Liver (tissue), 9 donors: ENCODE data around the gene TOGARAM2. TPM values are rescaled to one million over a fixed set of nuclear protein-coding genes. Genes with fewer than 3 reads are reported as not detected.

Experiments used
- DNase-seq: peaks from one replicate; pipeline ENCODE4 v3.0.0-alpha.2; 2017; ENCODE audit warnings: low spot score
- H3K27ac ChIP-seq, 2 donors: one replicate each; pipeline ENCODE4 v1.7.0; 2013; ENCODE audit warnings: inconsistent platforms in 2 of 2, low read length in 2 of 2, control low read depth in 1 of 2, low read depth in 1 of 2, mild to moderate bottlenecking in 1 of 2
- H3K27me3 ChIP-seq, 4 donors: one replicate each; pipeline versions ENCODE4 v1.6.1 to v1.7.0; 2013; ENCODE audit warnings: low read length in 3 of 4, inconsistent platforms in 1 of 4, mild to moderate bottlenecking in 1 of 4, moderate library complexity in 1 of 4; ENCODE audit not compliant: control insufficient read depth in 4 of 4, insufficient read depth in 4 of 4
- H3K36me3 ChIP-seq, 4 donors: one replicate each; pipeline versions ENCODE4 v1.6.1 to v1.7.0; 2013; ENCODE audit warnings: low read length in 3 of 4, mild to moderate bottlenecking in 3 of 4, low read depth in 1 of 4, moderate library complexity in 1 of 4; ENCODE audit not compliant: control insufficient read depth in 4 of 4, insufficient read depth in 3 of 4
- H3K4me1 ChIP-seq, 4 donors: one replicate each; pipeline versions ENCODE4 v1.6.1 to v1.7.0; 2013; ENCODE audit warnings: low read length in 3 of 4, mild to moderate bottlenecking in 3 of 4, moderate library complexity in 1 of 4; ENCODE audit not compliant: control insufficient read depth in 4 of 4, insufficient read depth in 4 of 4
- H3K4me3 ChIP-seq, 3 donors: one replicate each; pipeline versions ENCODE4 v1.6.1 to v1.7.0; 2013; ENCODE audit warnings: low read length in 3 of 3, control low read depth in 1 of 3, low read depth in 1 of 3, mild to moderate bottlenecking in 1 of 3
- H3K9ac ChIP-seq, 2 donors: one replicate each; pipeline ENCODE4 v1.7.0; 2013; ENCODE audit warnings: low read length in 2 of 2, mild to moderate bottlenecking in 2 of 2, moderate library complexity in 2 of 2, control low read depth in 1 of 2, low read depth in 1 of 2
- H3K9me3 ChIP-seq, 4 donors: one replicate each; pipeline versions ENCODE4 v1.6.1 to v1.7.0; 2013; ENCODE audit warnings: low read length in 3 of 4; ENCODE audit not compliant: control insufficient read depth in 4 of 4
- ATF3 ChIP-seq: IDR thresholded peaks from 2 replicates; pipeline ENCODE4 v1.6.1; 2016; ENCODE audit warnings: antibody characterized with exemption
- EGR1 ChIP-seq, 2 donors: IDR thresholded peaks; 2 replicates each; pipeline ENCODE4 v1.6.1; 2016 to 2018; ENCODE audit warnings: antibody characterized with exemption in 2 of 2, low read depth in 2 of 2
- FOXA1 ChIP-seq: IDR thresholded peaks from 2 replicates; pipeline ENCODE4 v1.6.1; 2016; ENCODE audit warnings: antibody characterized with exemption
- GABPA ChIP-seq, 2 donors: IDR thresholded peaks in 1 of 2; conservative IDR thresholded peaks in 1 of 2; 2 replicates each; pipeline ENCODE4 v1.6.1; 2016; ENCODE audit warnings: antibody characterized with exemption in 2 of 2, mild to moderate bottlenecking in 1 of 2, moderate library complexity in 1 of 2
- HNF4A ChIP-seq, 2 donors: conservative IDR thresholded peaks; 2 replicates each; pipeline ENCODE4 v1.6.1; 2016; ENCODE audit warnings: antibody characterized with exemption in 2 of 2, mild to moderate bottlenecking in 2 of 2
- HNF4G ChIP-seq: IDR thresholded peaks from 2 replicates; pipeline ENCODE4 v1.6.1; 2016; ENCODE audit warnings: antibody characterized with exemption
- MAX ChIP-seq: IDR thresholded peaks from 2 replicates; pipeline ENCODE4 v1.6.1; 2016; ENCODE audit warnings: antibody characterized with exemption
- NR2F2 ChIP-seq: IDR thresholded peaks from 2 replicates; pipeline ENCODE4 v1.6.1; 2016; ENCODE audit warnings: antibody characterized with exemption
- RAD21 ChIP-seq, 2 donors: IDR thresholded peaks; 2 replicates each; pipeline ENCODE4 v1.6.1; 2016; ENCODE audit warnings: antibody characterized with exemption in 2 of 2, mild to moderate bottlenecking in 2 of 2
- RXRA ChIP-seq, 2 donors: IDR thresholded peaks; 2 replicates each; pipeline ENCODE4 v1.6.1; 2017 to 2018; ENCODE audit warnings: antibody characterized with exemption in 2 of 2, mild to moderate bottlenecking in 1 of 2
- SP1 ChIP-seq: IDR thresholded peaks from 2 replicates; pipeline ENCODE4 v1.6.1; 2018; ENCODE audit warnings: antibody characterized with exemption, mild to moderate bottlenecking
- TAF1 ChIP-seq: conservative IDR thresholded peaks from 2 replicates; pipeline ENCODE4 v1.6.1; 2016; ENCODE audit warnings: antibody characterized with exemption, mild to moderate bottlenecking
- YY1 ChIP-seq: IDR thresholded peaks from 2 replicates; pipeline ENCODE4 v1.6.1; 2016; ENCODE audit warnings: antibody characterized with exemption, mild to moderate bottlenecking
- ZBTB33 ChIP-seq: IDR thresholded peaks from 2 replicates; pipeline ENCODE4 v1.6.1; 2016; ENCODE audit warnings: antibody characterized with exemption
- WGBS: extraction: QIAGEN DNeasy Blood & Tissue Kit; methylation state at CpG from one replicate; pipeline ENCODE4 v1.1.7; 2013; 5-methylcytosine and 5-hydroxymethylcytosine counted together
- polyA plus RNA-seq, 2 donors: library from polyadenylated mRNA; stranded (reverse) in 1 of 2; unstranded in 1 of 2; fragments of 200-250 nt in 1 of 2; fragments of >200 nt in 1 of 2; fragmentation: Nextera tagmentation in 1 of 2; extraction: Ambion mirVana in 1 of 2; gene quantifications; one replicate each; pipeline versions ENCODE4 v1.2.1 to v1.2.3, GENCODE V29; 2013 to 2015
- total RNA-seq, 2 donors: library from RNA; depleted of rRNA; stranded (reverse); fragments of >200 nt; gene quantifications; one replicate each; pipeline ENCODE4 v1.2.3, GENCODE V29; 2014
- TF ChIP-seq, protein P1 (sequence below): fragments of 150-350 bp; IDR thresholded peaks from 2 replicates; pipeline ENCODE4 v1.5.1; 2017; ENCODE audit warnings: improper control_type of control experiment, low read depth, low read length; ENCODE audit not compliant: missing input control
- TF ChIP-seq, protein P2 (sequence below): IDR thresholded peaks from 2 replicates; pipeline ENCODE4 v1.6.1; 2016; ENCODE audit warnings: antibody characterized with exemption, mild to moderate bottlenecking
- donor health status: healthy.
- donor health status: healthy.
- donor health status: healthy.
- donor health status: healthy.
- donor health status: healthy.

Gene TOGARAM2
- total and polyA plus RNA-seq, 4 donors, result 0.15 to 0.42 (median 0.19) TPM; not detected in 1

- TF ChIP-seq, protein P1, sequence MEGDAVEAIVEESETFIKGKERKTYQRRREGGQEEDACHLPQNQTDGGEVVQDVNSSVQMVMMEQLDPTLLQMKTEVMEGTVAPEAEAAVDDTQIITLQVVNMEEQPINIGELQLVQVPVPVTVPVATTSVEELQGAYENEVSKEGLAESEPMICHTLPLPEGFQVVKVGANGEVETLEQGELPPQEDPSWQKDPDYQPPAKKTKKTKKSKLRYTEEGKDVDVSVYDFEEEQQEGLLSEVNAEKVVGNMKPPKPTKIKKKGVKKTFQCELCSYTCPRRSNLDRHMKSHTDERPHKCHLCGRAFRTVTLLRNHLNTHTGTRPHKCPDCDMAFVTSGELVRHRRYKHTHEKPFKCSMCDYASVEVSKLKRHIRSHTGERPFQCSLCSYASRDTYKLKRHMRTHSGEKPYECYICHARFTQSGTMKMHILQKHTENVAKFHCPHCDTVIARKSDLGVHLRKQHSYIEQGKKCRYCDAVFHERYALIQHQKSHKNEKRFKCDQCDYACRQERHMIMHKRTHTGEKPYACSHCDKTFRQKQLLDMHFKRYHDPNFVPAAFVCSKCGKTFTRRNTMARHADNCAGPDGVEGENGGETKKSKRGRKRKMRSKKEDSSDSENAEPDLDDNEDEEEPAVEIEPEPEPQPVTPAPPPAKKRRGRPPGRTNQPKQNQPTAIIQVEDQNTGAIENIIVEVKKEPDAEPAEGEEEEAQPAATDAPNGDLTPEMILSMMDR, result no peak
Observed at GRCh38 chr2:29001806-29002205, 20.7 kb downstream of the TOGARAM2 start (continued).

GRCh38 chr2:29004755-29005154, 23.7 kb downstream of the TOGARAM2 start:
- Histone ChIP-seq H3K4me1 (no peaks in the 10 kb centered on the region), H3K9ac (no peak overlapping the region), H3K36me3 (no peaks in the 10 kb centered on the region), H3K9me3 (no peaks in the 10 kb centered on the region), H3K27me3 (no peaks in the 10 kb centered on the region), H3K4me3 (no peak overlapping the region), H3K27ac (no peak overlapping the region)
- TF ChIP-seq NR2F2, result no peak
- TF ChIP-seq, protein P1, result no peak
- TF ChIP-seq YY1, result no peak
- no peak for TF ChIP-seq TAF1
- no peak for TF ChIP-seq RAD21 (IDR thresholded peaks at IDR 0.05)
- TF ChIP-seq ZBTB33, result no peak
- TF ChIP-seq MAX, result no peak
- no peak for TF ChIP-seq GABPA (IDR thresholded peaks at IDR 0.05 in 1 of 2, conservative IDR thresholded peaks at IDR 0.05 in 1 of 2)
- no peak for TF ChIP-seq FOXA1
- TF ChIP-seq, protein P2, sequence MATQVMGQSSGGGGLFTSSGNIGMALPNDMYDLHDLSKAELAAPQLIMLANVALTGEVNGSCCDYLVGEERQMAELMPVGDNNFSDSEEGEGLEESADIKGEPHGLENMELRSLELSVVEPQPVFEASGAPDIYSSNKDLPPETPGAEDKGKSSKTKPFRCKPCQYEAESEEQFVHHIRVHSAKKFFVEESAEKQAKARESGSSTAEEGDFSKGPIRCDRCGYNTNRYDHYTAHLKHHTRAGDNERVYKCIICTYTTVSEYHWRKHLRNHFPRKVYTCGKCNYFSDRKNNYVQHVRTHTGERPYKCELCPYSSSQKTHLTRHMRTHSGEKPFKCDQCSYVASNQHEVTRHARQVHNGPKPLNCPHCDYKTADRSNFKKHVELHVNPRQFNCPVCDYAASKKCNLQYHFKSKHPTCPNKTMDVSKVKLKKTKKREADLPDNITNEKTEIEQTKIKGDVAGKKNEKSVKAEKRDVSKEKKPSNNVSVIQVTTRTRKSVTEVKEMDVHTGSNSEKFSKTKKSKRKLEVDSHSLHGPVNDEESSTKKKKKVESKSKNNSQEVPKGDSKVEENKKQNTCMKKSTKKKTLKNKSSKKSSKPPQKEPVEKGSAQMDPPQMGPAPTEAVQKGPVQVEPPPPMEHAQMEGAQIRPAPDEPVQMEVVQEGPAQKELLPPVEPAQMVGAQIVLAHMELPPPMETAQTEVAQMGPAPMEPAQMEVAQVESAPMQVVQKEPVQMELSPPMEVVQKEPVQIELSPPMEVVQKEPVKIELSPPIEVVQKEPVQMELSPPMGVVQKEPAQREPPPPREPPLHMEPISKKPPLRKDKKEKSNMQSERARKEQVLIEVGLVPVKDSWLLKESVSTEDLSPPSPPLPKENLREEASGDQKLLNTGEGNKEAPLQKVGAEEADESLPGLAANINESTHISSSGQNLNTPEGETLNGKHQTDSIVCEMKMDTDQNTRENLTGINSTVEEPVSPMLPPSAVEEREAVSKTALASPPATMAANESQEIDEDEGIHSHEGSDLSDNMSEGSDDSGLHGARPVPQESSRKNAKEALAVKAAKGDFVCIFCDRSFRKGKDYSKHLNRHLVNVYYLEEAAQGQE, result no peak
- no peak for TF ChIP-seq ATF3
- no peak for TF ChIP-seq RXRA (IDR thresholded peaks at IDR 0.05)
- TF ChIP-seq HNF4A (conservative IDR thresholded peaks at IDR 0.05), result no peak
- no peak for TF ChIP-seq HNF4G
- no peak for TF ChIP-seq EGR1 (IDR thresholded peaks at IDR 0.05; ENCODE audit: low read depth in 2 of 2)
- TF ChIP-seq SP1, result no peak
- DNase-seq, result no peak
- 25% methylated on average over 1 of the region's 1 CpG for WGBS
